Adrenal gland (tissue), 12 donors: ENCODE data around the gene CAMSAP1. TPM values are rescaled to one million over a fixed set of nuclear protein-coding genes. Genes with fewer than 3 reads are reported as not detected.

Experiments
- DNase-seq, 7 donors: peaks; one replicate each; pipeline ENCODE4 v3.0.0-alpha.2; 2019 to 2020
- H3K27ac ChIP-seq, 5 donors: fragments of 200-600 bp; sonication (generic) in 4 of 5; 1 replicate in 3 of 5; 2 replicates in 2 of 5; pipeline versions ENCODE4 v1.5.1 to v1.8.0; 2016 to 2020; ENCODE audit warnings: mild to moderate bottlenecking in 1 of 5
- H3K27me3 ChIP-seq: fragments of 200-600 bp; 2 replicates; pipeline ENCODE4 v1.8.0; 2021
- H3K36me3 ChIP-seq, 2 donors: fragments of 200-600 bp; replicated peaks in 1 of 2; 1 replicate in 1 of 2; 2 replicates in 1 of 2; pipeline versions ENCODE4 v1.5.1 to v1.8.0; 2018 to 2022
- H3K4me1 ChIP-seq, 2 donors: fragments of 200-600 bp; replicated peaks in 1 of 2; 1 replicate in 1 of 2; 2 replicates in 1 of 2; pipeline versions ENCODE4 v1.5.1 to v1.8.0; 2018 to 2021
- H3K4me3 ChIP-seq, 4 donors: fragments of 200-600 bp; sonication (generic) in 3 of 4; one replicate each; pipeline ENCODE4 v1.5.1; 2016 to 2018
- H3K9me3 ChIP-seq, 3 donors: fragments of 200-600 bp; sonication (generic) in 1 of 3; replicated peaks in 1 of 3; 1 replicate in 2 of 3; 2 replicates in 1 of 3; pipeline versions ENCODE4 v1.5.1 to v1.8.0; 2016 to 2021
- POLR2A ChIP-seq, 2 donors: fragments of 450-650 bp; IDR thresholded peaks; one replicate each; pipeline ENCODE4 v1.6.1; 2017; ENCODE audit warnings: antibody characterized with exemption in 2 of 2, mild to moderate bottlenecking in 2 of 2, moderate library complexity in 1 of 2
- WGBS, 4 donors: extraction: QIAGEN DNeasy Blood & Tissue Kit in 2 of 4; methylation state at CpG; one replicate each; pipeline versions ENCODE4 v1.1.5 to v1.1.7; 2013 to 2017; 5-methylcytosine and 5-hydroxymethylcytosine counted together
- intact Hi-C, 2 donors: fragments of 100-400 bp; cut with DNase I; formaldehyde crosslinking; loops; one replicate each; pipeline versions ENCODE4 v1.14.1 to v1.15.0; 2022 to 2023
- polyA plus RNA-seq, 3 donors: library from polyadenylated mRNA; stranded (reverse); fragments of 200-250 nt in 2 of 3; fragments of 350-450 nt in 1 of 3; fragmentation: Illumina TruSeq in 1 of 3; extraction: RNeasy Lipid Tissue Mini Kit (QIAGEN cat#74804) in 1 of 3; gene quantifications; one replicate each; pipeline ENCODE4 v1.2.3, GENCODE V29; 2013 to 2014
- total RNA-seq, 9 donors: library from RNA; depleted of rRNA in 4 of 9; stranded (reverse); fragments of >200 nt in 4 of 9; fragments of 120-200 nt in 1 of 9; fragmentation: NEBNext Ultra II Directional in 1 of 9; extraction: Animal tissue kit (Norgen Biotek cat#: 25700) in 1 of 9; gene quantifications; one replicate each; pipeline versions ENCODE4 v1.1.0 to v1.2.4, GENCODE V29; 2013 to 2023
- TF ChIP-seq, protein P1 (sequence below), 6 experiments: fragments of 450-650 bp in 4 of 6; fragments of 200-600 bp in 2 of 6; sonication (generic) in 1 of 6; IDR thresholded peaks; 1 replicate in 5 of 6; 2 replicates in 1 of 6; pipeline versions ENCODE4 v1.5.1 to v1.8.0; 2016 to 2021; ENCODE audit warnings: antibody characterized with exemption in 6 of 6, mild to moderate bottlenecking in 2 of 6, moderate library complexity in 1 of 6
- donor health status: healthy with polysubstance abuse.
- donor health status: Bipolar disorder and iron deficiency.
- donor health status: DM: yes; HTN: yes; CAD: no.
- donor health status: DM: no; HTN: no; CAD: no.
- donor health status: DM: no; HTN: no; CAD: no.
- donor health status: DM: yes; HTN: yes; CAD: no.

The CAMSAP1 gene
- total and polyA plus RNA-seq, 12 donors = 4.6 to 108 (median 27.0) TPM

DNA sequence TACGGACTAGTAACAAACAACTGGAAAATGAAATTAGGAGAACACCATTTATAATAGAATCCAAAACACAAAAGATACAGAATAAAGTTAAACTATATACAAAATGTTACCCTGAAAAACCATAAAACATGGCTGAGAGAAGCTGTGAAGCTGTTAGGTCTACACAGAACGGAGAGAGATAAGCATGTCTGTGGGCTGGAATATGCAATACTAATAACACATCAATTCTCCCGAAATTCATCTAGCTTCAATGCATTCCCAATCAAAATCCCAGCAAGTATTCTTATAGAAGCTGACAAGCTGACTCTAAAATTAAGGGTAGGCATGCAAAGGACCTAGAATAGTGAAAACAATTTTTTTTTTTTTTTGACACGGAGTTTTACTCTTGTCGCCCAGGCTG, 32.5 kb downstream of the CAMSAP1 start:
- Histone ChIP-seq H3K4me1 (peaks cover 0 to 6% of the 10 kb centered on the region in 2 donors), H3K4me3 (no peak overlapping the region), H3K27me3 (no peaks in the 10 kb centered on the region), H3K9me3 (no peaks in the 10 kb centered on the region), H3K27ac (no peak overlapping the region), H3K36me3 (no peaks in the 10 kb centered on the region)
- intact Hi-C loops = no loop called here
- no peak for DNase-seq
- TF ChIP-seq, protein P1, sequence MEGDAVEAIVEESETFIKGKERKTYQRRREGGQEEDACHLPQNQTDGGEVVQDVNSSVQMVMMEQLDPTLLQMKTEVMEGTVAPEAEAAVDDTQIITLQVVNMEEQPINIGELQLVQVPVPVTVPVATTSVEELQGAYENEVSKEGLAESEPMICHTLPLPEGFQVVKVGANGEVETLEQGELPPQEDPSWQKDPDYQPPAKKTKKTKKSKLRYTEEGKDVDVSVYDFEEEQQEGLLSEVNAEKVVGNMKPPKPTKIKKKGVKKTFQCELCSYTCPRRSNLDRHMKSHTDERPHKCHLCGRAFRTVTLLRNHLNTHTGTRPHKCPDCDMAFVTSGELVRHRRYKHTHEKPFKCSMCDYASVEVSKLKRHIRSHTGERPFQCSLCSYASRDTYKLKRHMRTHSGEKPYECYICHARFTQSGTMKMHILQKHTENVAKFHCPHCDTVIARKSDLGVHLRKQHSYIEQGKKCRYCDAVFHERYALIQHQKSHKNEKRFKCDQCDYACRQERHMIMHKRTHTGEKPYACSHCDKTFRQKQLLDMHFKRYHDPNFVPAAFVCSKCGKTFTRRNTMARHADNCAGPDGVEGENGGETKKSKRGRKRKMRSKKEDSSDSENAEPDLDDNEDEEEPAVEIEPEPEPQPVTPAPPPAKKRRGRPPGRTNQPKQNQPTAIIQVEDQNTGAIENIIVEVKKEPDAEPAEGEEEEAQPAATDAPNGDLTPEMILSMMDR (IDR thresholded peaks at IDR 0.05) = no peak
- no peak for TF ChIP-seq POLR2A (IDR thresholded peaks at IDR 0.05)
- WGBS, 4 donors = 87 to 93% (median 90%) methylated on average over 5 of the region's 5 CpGs

DNA sequence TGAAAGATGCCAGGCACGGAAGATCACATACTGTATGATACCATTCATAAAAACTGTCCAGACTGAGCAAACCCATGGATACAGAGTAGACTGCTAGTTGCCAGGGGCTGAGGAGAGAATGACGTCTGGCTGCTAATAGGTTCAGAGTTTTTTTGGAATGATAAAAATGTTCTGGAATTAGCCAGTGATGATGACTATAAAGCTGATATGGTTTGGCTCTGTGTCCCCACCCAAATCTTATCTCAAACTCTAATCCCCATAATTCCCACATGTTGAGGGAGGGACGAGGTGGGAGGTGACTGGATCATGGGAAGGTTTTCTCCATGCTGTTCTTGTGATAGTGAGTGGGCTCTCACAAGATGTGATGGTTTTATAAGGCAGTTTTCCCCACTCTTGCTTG, 37.4 kb downstream of the CAMSAP1 start:
- Histone ChIP-seq H3K27ac (no peak overlapping the region), H3K36me3 (no peaks in the 10 kb centered on the region), H3K27me3 (no peaks in the 10 kb centered on the region), H3K4me3 (no peak overlapping the region), H3K4me1 (no peaks in the 10 kb centered on the region), H3K9me3 (no peaks in the 10 kb centered on the region)
- no peak for DNase-seq
- WGBS, 4 donors = 92 to 96% (median 93%) methylated on average over 3 of the region's 3 CpGs
- TF ChIP-seq, protein P1 (IDR thresholded peaks at IDR 0.05) = no peak
- TF ChIP-seq POLR2A (IDR thresholded peaks at IDR 0.05) = no peak
- intact Hi-C loops = loop anchor here (5.0 to 10.0 kb wide), 2 partner anchors 87 to 255 kb away; no protein-coding TSS in a partner anchor

DNA sequence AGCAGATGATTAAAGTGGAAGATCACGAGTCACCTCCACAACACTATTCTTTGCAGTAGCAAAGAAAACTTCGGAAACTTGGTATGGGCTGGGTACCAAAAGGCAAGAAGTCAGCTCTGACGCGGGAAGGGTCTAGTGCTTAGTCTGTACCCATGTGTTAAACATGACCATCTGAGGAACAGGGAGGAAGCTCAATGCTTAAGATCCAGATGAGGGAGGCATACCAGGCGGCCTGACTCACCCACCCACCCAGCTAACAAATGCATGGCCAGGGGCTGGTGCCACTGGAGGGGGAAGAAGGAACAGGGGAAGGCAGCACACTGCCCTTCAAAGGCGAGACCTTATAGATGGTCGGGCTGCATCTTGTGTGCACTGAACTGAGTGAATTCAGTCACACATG, 41.8 kb downstream of the CAMSAP1 start:
- no peak for DNase-seq
- Histone ChIP-seq H3K9me3 (no peaks in the 10 kb centered on the region), H3K27me3 (no peaks in the 10 kb centered on the region), H3K4me3 (no peak overlapping the region), H3K27ac (no peak overlapping the region), H3K4me1 (no peaks in the 10 kb centered on the region), H3K36me3 (no peaks in the 10 kb centered on the region)
- intact Hi-C loops = loop anchor here (5.0 to 10.0 kb wide), 2 partner anchors 92 to 259 kb away; no protein-coding TSS in a partner anchor
- no peak for TF ChIP-seq POLR2A (IDR thresholded peaks at IDR 0.05)
- TF ChIP-seq, protein P1 (IDR thresholded peaks at IDR 0.05) = no peak
- 82 to 94% (median 91%) methylated on average over 7 of the region's 7 CpGs for WGBS, 4 donors

DNA sequence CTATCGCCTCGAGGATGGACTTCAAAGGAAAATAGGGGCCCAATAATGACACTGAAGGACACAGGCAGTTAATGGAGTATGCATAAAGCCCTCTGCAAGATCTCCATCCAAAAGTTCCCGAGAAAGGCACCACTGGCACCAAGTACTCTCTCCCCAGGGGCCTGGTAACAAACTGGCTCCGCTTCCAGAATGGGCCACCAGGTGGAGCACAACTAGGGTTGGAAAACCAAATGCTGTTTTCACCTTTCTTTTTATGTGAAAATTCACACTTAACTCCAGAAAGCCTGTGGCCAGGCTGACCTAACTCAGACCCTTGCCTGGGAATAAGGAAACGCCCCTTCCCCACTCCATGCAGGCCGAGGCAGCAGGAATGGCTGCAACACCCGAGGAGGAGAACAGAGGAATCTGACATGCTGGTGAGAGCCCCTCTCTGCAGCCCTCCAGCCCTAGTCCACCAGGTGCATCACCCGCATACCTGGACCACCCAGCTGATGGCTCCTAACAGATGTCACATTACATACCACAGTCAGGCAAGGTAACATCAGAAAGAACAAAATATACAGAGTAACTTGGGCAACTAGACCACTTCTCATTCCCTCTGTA, 42.8 kb downstream of the CAMSAP1 start:
- WGBS, 4 donors = 27 to 32% (median 30%) methylated on average over 8 of the region's 8 CpGs
- intact Hi-C loops = loop anchor here (5.0 to 10.0 kb wide), 3 partner anchors 93 to 260 kb away; no protein-coding TSS in a partner anchor
- Histone ChIP-seq H3K27me3 (no peaks in the 10 kb centered on the region), H3K9me3 (no peaks in the 10 kb centered on the region), H3K36me3 (no peaks in the 10 kb centered on the region), H3K4me3 (no peak overlapping the region), H3K27ac (no peak overlapping the region), H3K4me1 (no peaks in the 10 kb centered on the region)
- DNase-seq = peak; percentile 58 to 88 (median 73)
- TF ChIP-seq, protein P1 (IDR thresholded peaks at IDR 0.05) = peak; percentile 70 to 89 (median 78)
- no peak for TF ChIP-seq POLR2A (IDR thresholded peaks at IDR 0.05)
